HUDEP-2 (cell line): Measurements from ENCODE around the gene NDUFB7.

Experiments used
- DNase-seq, 76 experiments: peaks; one replicate each; lab custom pipeline; 2025; ENCODE audit not compliant: unreplicated experiment in 76 of 76; lab: John Stamatoyannopoulos, UW

Gene NDUFB7

GRCh38 chr19:14575428-14575980 lies 3.6 kb upstream of the NDUFB7 start:
- DNase-seq: no peak

DNA sequence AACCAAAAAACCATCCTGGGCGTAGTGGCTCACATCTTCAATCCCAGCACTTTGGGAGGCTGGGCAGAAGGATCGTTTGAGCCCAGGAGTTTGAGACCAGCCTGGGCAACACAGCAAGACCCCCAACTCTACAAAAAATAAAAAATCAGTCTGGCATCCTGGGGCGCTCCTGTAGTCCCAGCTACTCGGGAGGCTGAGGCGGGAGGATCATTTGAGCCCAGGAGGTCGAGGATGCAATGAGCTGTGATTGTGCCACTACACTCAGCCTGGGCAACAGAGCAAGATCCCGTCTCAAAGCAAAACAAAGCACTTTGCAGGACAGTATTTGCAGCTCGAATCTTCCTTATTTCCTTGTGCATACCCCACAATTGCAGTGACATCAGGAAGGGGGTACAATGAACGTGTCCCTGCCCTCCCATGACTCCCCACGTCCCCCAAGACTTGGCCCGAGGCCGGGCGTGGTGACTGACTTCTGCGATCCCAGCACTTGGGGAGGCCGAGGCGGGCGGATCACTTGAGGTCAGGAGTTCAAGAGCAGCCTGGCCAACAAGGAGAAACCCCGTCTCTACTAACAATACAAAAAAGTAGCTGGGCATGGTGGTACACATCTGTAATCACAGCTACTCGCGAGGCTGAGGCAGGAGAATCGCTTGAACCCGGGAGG lies 870 bp downstream of the NDUFB7 start:
- no peak for DNase-seq

- no peak for DNase-seq
Observed at GRCh38 chr19:14567079-14567478, 4.8 kb downstream of the NDUFB7 start.

DNA sequence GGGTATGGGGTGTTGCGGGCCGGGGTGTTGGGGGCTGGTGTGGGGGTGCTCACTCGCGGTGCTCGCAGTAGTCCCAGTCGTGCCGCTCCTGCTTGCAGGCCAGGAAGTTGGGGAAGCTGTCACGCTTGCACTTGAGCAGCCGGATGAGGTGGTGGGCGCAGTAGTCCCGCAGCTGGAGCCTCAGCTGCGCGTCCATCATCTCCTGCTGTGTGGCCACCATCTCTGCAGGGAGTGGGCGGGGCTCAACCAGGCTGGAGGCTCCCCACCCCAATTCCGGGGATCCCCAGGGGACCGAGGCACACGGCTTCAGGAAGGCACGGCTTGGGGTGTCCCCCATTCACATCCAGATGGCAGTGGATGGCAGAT lies 5.2 kb downstream of the NDUFB7 start:
- DNase-seq: no peak

GRCh38 chr19:14565765-14566711 lies 5.8 kb downstream of the NDUFB7 start:
- DNase-seq: no peak

- DNase-seq: peak in 1 of 76 experiments; percentile 12
Observed at GRCh38 chr19:14565298-14565679, 6.6 kb downstream of the NDUFB7 start.

- DNase-seq: peak in 2 of 76 experiments; percentile 11 to 58
Observed at GRCh38 chr19:14564652-14565297, 7.1 kb downstream of the NDUFB7 start.

- DNase-seq: peak in 68 of 76 experiments; percentile 7 to 98 (median 86)
Observed at GRCh38 chr19:14563989-14564651, 7.7 kb downstream of the NDUFB7 start.

- no peak for DNase-seq
Observed at GRCh38 chr19:14563590-14563926, 8.3 kb downstream of the NDUFB7 start.

- DNase-seq: no peak
Observed at GRCh38 chr19:14562660-14563589, 8.9 kb downstream of the NDUFB7 start.

- no peak for DNase-seq
Observed at GRCh38 chr19:14561847-14562351, 10.0 kb downstream of the NDUFB7 start.

GRCh38 chr19:14561249-14561648 lies 10.6 kb downstream of the NDUFB7 start:
- DNase-seq: no peak

DNA sequence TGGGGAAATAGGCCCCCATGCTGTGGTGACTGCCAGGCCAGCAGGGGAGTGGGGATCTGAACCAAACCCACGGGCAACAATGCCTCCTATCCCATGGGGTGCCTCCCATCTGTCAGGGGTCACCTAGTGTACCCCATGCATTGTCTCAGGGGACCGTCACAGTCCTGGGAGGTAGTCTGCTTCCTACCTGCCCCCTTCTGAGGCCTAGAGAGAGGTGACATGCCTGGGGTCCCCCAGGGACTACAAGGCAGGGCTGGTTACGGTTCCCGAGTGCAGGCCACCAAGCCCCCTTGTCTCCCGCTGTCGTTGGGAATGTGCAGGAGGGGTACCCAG lies 11.1 kb downstream of the NDUFB7 start:
- no peak for DNase-seq

- peak in 1 of 76 experiments; percentile 17 for DNase-seq
Observed at GRCh38 chr19:14559916-14560775, 11.7 kb downstream of the NDUFB7 start.

DNA sequence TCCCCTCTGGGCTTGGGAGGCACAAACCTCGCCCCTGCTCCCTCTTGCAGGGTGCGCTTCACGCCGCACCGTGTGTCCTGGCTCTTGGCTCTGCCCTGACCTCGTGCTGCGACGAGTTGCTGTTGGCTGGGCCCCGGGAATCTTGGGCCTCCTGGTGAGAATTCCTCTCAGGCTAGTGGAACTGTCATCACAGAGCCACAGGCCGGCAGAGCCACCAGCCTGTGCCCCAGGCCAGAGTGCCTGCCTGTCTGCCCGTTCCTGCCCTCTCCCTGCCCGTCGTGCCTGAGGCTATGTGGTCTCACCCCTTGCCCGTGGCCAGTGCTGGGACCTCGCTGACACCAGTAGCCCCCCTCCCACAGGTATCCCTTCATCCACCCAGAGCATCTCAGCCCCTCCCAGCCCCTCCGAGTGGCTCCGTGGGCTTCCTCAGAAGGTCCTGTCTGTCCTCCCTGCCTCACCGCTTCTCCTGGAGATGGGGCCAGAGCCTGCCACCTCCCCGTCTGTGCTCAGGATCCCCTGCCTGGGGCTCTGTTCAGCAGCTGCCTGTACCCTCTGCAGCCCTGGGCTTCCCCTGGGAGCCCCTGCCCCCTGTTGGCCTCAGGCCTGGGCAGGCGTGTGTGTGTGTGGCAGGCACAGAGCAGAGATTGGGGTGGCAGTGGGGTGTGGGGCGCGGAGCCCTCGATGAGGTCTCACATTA lies 13.3 kb downstream of the NDUFB7 start:
- no peak for DNase-seq

GRCh38 chr19:14556662-14557188 lies 15.1 kb downstream of the NDUFB7 start:
- peak in 68 of 76 experiments; percentile 19 to 88 (median 73) for DNase-seq

DNA sequence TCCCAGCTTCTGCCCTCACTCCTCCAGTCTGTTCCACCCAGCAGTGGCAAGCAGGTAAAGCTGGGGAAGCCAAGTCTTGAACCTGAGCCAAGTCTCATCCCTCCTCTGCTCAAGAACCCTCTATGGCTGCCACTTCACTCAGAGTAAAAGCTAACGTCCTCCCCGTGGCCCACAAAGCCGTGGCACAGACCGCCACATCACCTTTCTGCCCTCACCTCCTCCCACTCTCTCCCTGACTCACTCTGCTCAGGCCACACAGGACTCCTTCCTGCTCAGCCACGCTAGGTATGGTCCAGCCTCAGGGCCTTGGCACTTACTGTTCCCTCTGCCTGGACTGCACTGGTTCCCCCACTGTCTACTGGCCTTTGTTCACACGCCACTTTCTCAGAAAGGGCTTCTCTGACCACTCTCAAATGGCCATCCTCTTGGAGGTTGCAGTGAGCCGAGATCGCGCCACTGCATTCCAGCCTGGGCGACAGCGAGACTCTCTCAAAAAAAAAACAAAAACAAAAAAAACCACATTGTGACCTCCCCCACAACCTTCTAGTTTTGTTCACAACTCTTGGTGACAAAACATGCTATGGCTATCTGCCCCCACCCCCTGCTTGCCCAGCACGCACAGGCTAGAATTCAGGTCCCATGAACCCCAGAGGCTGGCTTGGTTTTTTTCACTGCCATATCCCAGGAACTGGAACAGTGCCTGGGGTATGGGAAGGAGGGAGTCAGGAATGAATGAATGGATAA lies 15.8 kb downstream of the NDUFB7 start:
- DNase-seq: no peak
